GM12892 (cell line): ENCODE measurements around the gene MGMT.

ENCODE experiments used
- POLR2A ChIP-seq: IDR thresholded peaks from 2 replicates; pipeline ENCODE4 v1.6.1; 2011; ENCODE audit warnings: low read depth, low read length, control low read depth
- POLR2AphosphoS5 ChIP-seq: IDR thresholded peaks from 2 replicates; pipeline ENCODE4 v1.6.1; 2011; ENCODE audit warnings: low read depth, low read length, control low read depth

- TF ChIP-seq POLR2AphosphoS5 (no peak), POLR2A (no peak)
Observed at GRCh38 chr10:129421399-129422010, 45.5 kb upstream of the MGMT start.
